ENCODE results near the gene FLRT2. TPM values are rescaled to one million over a fixed set of nuclear protein-coding genes. Genes with fewer than 3 reads are reported as not detected.

FLRT2 gene
- polyA plus RNA-seq, 2 of the 4 experiments (the other 2 are of a cell fraction): 6.8 to 7.5 TPM

- H3K4me3 ChIP-seq: no peak overlapping the region
- 49% methylated on average over 2 of the region's 2 CpGs for WGBS (ENCODE audit: missing lambda C conversion rate)
- peaks cover 14% of the 10 kb centered on the region; the same call in 2 of the 3 replicates for H3K4me1 ChIP-seq
- TF ChIP-seq HES2 (IDR thresholded peaks at IDR 0.05) (no peak), ESRRA (IDR thresholded peaks at IDR 0.05; ENCODE audit: borderline replicate concordance, low read length) (no peak), TFCP2L1 (CRISPR knock-in tag; IDR thresholded peaks at IDR 0.05) (no peak), CHD4 (IDR thresholded peaks at IDR 0.05; ENCODE audit: borderline replicate concordance) (no peak), MAX (IDR thresholded peaks at IDR 0.05) (no peak), NPAS2 (CRISPR knock-in tag; IDR thresholded peaks at IDR 0.05; ENCODE audit: borderline replicate concordance) (no peak), HOXB13 (CRISPR knock-in tag; IDR thresholded peaks at IDR 0.05; ENCODE audit: low read depth) (no peak), ZNF302 (CRISPR knock-in tag; IDR thresholded peaks at IDR 0.05) (no peak), SMC3 (IDR thresholded peaks at IDR 0.05) (no peak)
- ATAC-seq (no peak), FAIRE-seq (no peak), DNase-seq (ENCODE audit: low read depth in 1 of 2, low spot score in 1 of 2) (no peak)
- no peak overlapping the region for H3K4me2 ChIP-seq
- no peak overlapping the region for H3K27ac ChIP-seq
- ChIA-PET POLR2A (interaction anchor here (0.5 kb wide), 1 partner anchor 325 kb away, joined by 3 read pairs; no protein-coding TSS in a partner anchor), CTCF (no interaction called here)
- H3K9me3 ChIP-seq: no peaks in the 10 kb centered on the region
These were observed 17.5 kb upstream of the FLRT2 start for GRCh38 chr14:85512451-85512850.

- FAIRE-seq (no peak), DNase-seq (ENCODE audit: low read depth in 1 of 2, low spot score in 1 of 2) (no peak), ATAC-seq (no peak)
- 74% methylated on average over 2 of the region's 2 CpGs for WGBS (ENCODE audit: missing lambda C conversion rate)
- TF ChIP-seq RAD21 (conservative IDR thresholded peaks at IDR 0.05 in 1 of 2, IDR thresholded peaks at IDR 0.05 in 1 of 2) (no peak), FOSB (CRISPR knock-in tag; IDR thresholded peaks at IDR 0.05) (no peak), CHD4 (IDR thresholded peaks at IDR 0.05; ENCODE audit: borderline replicate concordance) (no peak), MAZ (IDR thresholded peaks at IDR 0.05; ENCODE audit: borderline replicate concordance, low read depth, low read length) (no peak), SMC3 (IDR thresholded peaks at IDR 0.05) (no peak), MAFK (IDR thresholded peaks at IDR 0.05; ENCODE audit: partially characterized antibody) (peak; percentile 65)
- ChIA-PET POLR2A (no interaction called here), CTCF (interaction anchor here (1.0 to 1.4 kb wide), 2 partner anchors 9 to 14 kb away, joined by 7 read pairs; no protein-coding TSS in a partner anchor)
- H3K9me3 ChIP-seq: no peaks in the 10 kb centered on the region
- no peak overlapping the region for H3K4me3 ChIP-seq
- H3K27ac ChIP-seq: no peak overlapping the region
- peaks cover 19% of the 10 kb centered on the region for H3K4me1 ChIP-seq
- no peak overlapping the region for H3K4me2 ChIP-seq
These were observed 15.5 kb upstream of the FLRT2 start for GRCh38 chr14:85514487-85514886.

GRCh38 chr14:85516239-85517113 lies 13.5 kb upstream of the FLRT2 start:
- Histone ChIP-seq H3K27ac (peak overlapping the region; percentile 16 to 34), H3K4me3 (no peak overlapping the region), H3K4me2 (peak overlapping the region; percentile 57), H3K9me3 (no peaks in the 10 kb centered on the region), H3K4me1 (peaks cover 39% of the 10 kb centered on the region)
- CTCF ChIA-PET: interaction anchor here (0.7 to 2.6 kb wide), 3 partner anchors 11 to 100 kb away, joined by 3 to 9 read pairs (median 3); no protein-coding TSS in a partner anchor
- DNase-seq (ENCODE audit: low read depth in 1 of 2, low spot score in 1 of 2) (no peak), ATAC-seq (peak; percentile 50 to 54; a peak in 4 of 6 replicates), FAIRE-seq (peak; percentile 46)
- no peak for TF ChIP-seq PHF8 (IDR thresholded peaks at IDR 0.05; ENCODE audit: borderline replicate concordance, low read depth)
- TF ChIP-seq NFE2L2 (conservative IDR thresholded peaks at IDR 0.05; ENCODE audit: low read length): no peak
- TF ChIP-seq JUNB (IDR thresholded peaks at IDR 0.05): peak; percentile 34; the same call in 1 of the 2 replicates
- WGBS (ENCODE audit: missing lambda C conversion rate): 57% methylated on average over 5 of the region's 5 CpGs
- POLR2A ChIA-PET: interaction anchor here (0.6 to 0.8 kb wide), 2 partner anchors 13 to 1954 kb away, joined by 3 read pairs; partner anchors contain the start of gene FLRT2

GRCh38 chr14:85517114-85517688 lies 12.7 kb upstream of the FLRT2 start:
- Histone ChIP-seq H3K9me3 (no peaks in the 10 kb centered on the region), H3K4me1 (peaks cover 45% of the 10 kb centered on the region), H3K4me2 (peak overlapping the region; percentile 57), H3K27ac (peak overlapping the region; percentile 29 to 35; a peak in 2 of 6 replicates), H3K4me3 (no peak overlapping the region)
- FAIRE-seq (no peak), ATAC-seq (no peak), DNase-seq (ENCODE audit: low read depth in 1 of 2, low spot score in 1 of 2) (no peak)
- POLR2A ChIA-PET: interaction anchor here (0.6 to 0.8 kb wide), 2 partner anchors 13 to 1955 kb away, joined by 3 read pairs; partner anchors contain the start of gene FLRT2
- CTCF ChIA-PET: interaction anchor here (0.7 to 2.6 kb wide), 2 partner anchors 11 to 101 kb away, joined by 3 to 9 read pairs; no protein-coding TSS in a partner anchor
- 62% methylated on average over 2 of the region's 2 CpGs for WGBS (ENCODE audit: missing lambda C conversion rate)
- TF ChIP-seq PBX3 (IDR thresholded peaks at IDR 0.05) (no peak), PHF8 (IDR thresholded peaks at IDR 0.05; ENCODE audit: borderline replicate concordance, low read depth) (no peak), TFCP2L1 (CRISPR knock-in tag; IDR thresholded peaks at IDR 0.05) (no peak), POLR2A (IDR thresholded peaks at IDR 0.05; ENCODE audit: low read length) (no peak), E2F6 (IDR thresholded peaks at IDR 0.05; ENCODE audit: borderline replicate concordance, low read depth) (no peak), CEBPB (IDR thresholded peaks at IDR 0.05) (peak in 1 of 2 experiments; percentile 19; a peak in 1 of 4 replicates), ZSCAN20 (CRISPR knock-in tag; IDR thresholded peaks at IDR 0.05) (no peak)
